ENCODE data around the gene CARM1. TPM values are rescaled to one million over a fixed set of nuclear protein-coding genes. Genes with fewer than 3 reads are reported as not detected.
A peak's percentile ranks its signal among the peaks of the same experiment; 100 is the strongest.

Gene CARM1
- total RNA-seq, 2 donors from 2014 or later = 18.5 to 21.2 TPM

DNA sequence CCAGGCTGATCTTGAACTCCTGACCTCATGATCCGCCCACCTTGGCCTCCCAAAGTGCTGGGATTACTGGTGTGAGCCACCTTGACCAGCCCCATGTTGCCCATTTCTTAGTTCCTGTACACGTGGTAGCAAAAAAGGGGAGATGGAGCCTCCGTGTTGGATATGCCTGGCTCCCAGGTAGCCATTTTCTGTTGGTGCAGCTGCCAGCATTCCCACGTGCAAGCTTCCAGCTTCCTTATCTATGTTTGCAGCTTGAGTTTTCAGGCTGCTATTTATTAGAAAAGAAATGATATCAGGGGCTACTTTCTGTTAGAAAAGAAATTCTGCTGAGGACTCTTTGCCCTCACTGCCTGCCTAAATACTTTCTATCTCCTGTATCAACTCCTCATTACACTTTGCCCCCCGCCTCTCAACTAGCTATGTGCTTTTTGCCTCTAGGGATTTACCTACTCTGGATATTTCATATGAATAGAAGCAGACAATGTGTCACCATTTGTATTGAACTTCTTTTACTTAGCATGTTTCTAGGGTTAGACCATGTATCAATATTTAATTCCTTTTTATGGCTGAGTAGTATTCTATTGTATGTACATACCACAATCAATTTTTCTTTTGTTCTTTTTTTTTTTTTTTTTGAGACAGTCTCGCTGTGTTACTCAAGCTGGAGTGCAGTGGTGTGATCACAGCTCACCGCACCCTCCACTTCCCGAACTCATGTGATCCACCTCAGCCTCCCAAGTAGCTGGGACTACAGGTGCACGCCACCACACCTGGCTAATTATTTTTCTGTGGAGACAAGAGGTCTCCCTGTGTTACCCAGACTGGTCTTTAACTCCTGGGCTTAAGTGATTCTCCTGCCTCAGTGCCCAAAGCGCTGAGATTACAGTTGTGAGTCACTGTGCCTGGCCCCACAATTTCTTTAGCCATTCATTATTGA is 32.0 kb upstream of the CARM1 start:
- no peaks in the 10 kb centered on the region for H3K9me3 ChIP-seq
- H3K4me1 ChIP-seq (ENCODE audit: control insufficient read depth in 1 of 2, low read depth in 2 of 2) = peaks cover 0 to 7% of the 10 kb centered on the region in 2 donors
- no peak overlapping the region for H3K27ac ChIP-seq
- DNase-seq (ENCODE audit: low spot score) (no peak), ATAC-seq (ENCODE audit: insufficient number of reproducible peaks, low FRiP score, low read depth) (no peak)
- no peaks in the 10 kb centered on the region for H3K27me3 ChIP-seq (replicated peaks; ENCODE audit: insufficient read depth)
- no peaks in the 10 kb centered on the region for H3K36me3 ChIP-seq
- no peak overlapping the region for H3K4me3 ChIP-seq
- TF ChIP-seq CTCF (IDR thresholded peaks at IDR 0.05) = no peak

DNA sequence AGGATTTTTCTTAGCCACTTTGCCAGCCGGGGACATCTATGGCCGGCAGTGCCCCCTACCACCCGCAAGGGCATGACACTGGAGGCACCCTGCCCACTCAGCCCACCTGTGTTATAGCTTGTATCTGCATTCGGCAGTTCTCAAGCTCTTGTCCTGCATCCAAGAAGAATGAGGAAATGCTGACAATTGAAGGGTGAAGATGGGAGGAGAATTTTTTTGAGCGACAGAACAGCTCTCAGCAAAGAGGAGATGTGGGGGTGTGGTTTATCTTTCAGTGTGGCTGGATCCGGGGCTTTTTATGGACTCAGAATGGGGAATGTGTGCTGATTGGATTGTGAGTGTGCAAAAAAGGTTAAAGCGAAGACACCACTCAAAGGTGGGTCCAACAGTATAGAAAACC is 28.6 kb upstream of the CARM1 start:
- H3K9me3 ChIP-seq = no peaks in the 10 kb centered on the region
- DNase-seq (ENCODE audit: low spot score) = no peak
- no peak for TF ChIP-seq CTCF (IDR thresholded peaks at IDR 0.05)
- H3K4me3 ChIP-seq = no peak overlapping the region
- ATAC-seq (ENCODE audit: insufficient number of reproducible peaks, low FRiP score, low read depth) = no peak
- no peaks in the 10 kb centered on the region for H3K36me3 ChIP-seq
- no peak overlapping the region for H3K27ac ChIP-seq
- no peaks in the 10 kb centered on the region for H3K27me3 ChIP-seq (replicated peaks; ENCODE audit: insufficient read depth)
- H3K4me1 ChIP-seq (ENCODE audit: control insufficient read depth in 1 of 2, low read depth in 2 of 2) = no peaks in the 10 kb centered on the region

- Histone ChIP-seq H3K9me3 (no peaks in the 10 kb centered on the region), H3K4me1 (ENCODE audit: control insufficient read depth in 1 of 2, low read depth in 2 of 2) (no peaks in the 10 kb centered on the region), H3K4me3 (no peak overlapping the region), H3K27me3 (replicated peaks; ENCODE audit: insufficient read depth) (no peaks in the 10 kb centered on the region), H3K36me3 (no peaks in the 10 kb centered on the region), H3K27ac (no peak overlapping the region)
- no peak for DNase-seq (ENCODE audit: low spot score)
- TF ChIP-seq CTCF (IDR thresholded peaks at IDR 0.05) = no peak
- ATAC-seq (ENCODE audit: insufficient number of reproducible peaks, low FRiP score, low read depth) = no peak
Observed at GRCh38 chr19:10846500-10847202, 24.7 kb upstream of the CARM1 start.

- H3K4me3 ChIP-seq = peak within 1 kb of the TSS; percentile 7
- no peaks in the 10 kb centered on the region for H3K9me3 ChIP-seq
- no peak for TF ChIP-seq CTCF (IDR thresholded peaks at IDR 0.05)
- no peak within 1 kb of the TSS for H3K27ac ChIP-seq
- no peaks in the 10 kb centered on the region for H3K36me3 ChIP-seq
- H3K27me3 ChIP-seq (replicated peaks; ENCODE audit: insufficient read depth) = no peaks in the 10 kb centered on the region
- no peaks in the 10 kb centered on the region for H3K4me1 ChIP-seq (ENCODE audit: control insufficient read depth in 1 of 2, low read depth in 2 of 2)
- ATAC-seq (ENCODE audit: insufficient number of reproducible peaks, low FRiP score, low read depth) = no peak
- no peak for DNase-seq (ENCODE audit: low spot score)
Observed at GRCh38 chr19:10848230-10848856, 23.0 kb upstream of the CARM1 start, which contains the start of gene C19orf38. Gene C19orf38, plus strand, starts transcription at chr19:10848415. Its CDS starts 94 bp downstream, at chr19:10848509.

DNA sequence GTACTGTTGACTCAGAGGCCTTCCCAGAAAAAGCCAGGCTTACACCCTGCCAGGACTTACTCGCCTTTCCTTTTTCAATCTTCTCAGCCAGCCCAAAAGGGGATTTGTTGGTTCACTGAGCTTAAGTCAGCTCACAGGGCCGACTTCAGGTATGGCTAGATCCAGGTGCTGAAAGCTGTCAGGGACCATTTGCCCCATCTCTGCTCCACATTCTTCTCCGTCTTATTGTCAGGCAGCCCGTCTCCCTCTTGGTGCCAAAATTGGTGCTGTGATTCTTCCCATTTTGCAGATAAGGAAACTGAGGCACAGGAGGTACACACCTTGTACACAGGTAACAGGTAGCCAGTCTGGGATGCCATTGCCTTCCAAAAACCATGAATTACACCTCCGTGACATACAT is 20.7 kb upstream of the CARM1 start:
- H3K27ac ChIP-seq = no peak overlapping the region
- no peaks in the 10 kb centered on the region for H3K9me3 ChIP-seq
- no peaks in the 10 kb centered on the region for H3K27me3 ChIP-seq (replicated peaks; ENCODE audit: insufficient read depth)
- no peak for TF ChIP-seq CTCF (IDR thresholded peaks at IDR 0.05)
- no peak overlapping the region for H3K4me3 ChIP-seq
- DNase-seq (ENCODE audit: low spot score) = no peak
- no peak for ATAC-seq (ENCODE audit: insufficient number of reproducible peaks, low FRiP score, low read depth)
- no peaks in the 10 kb centered on the region for H3K4me1 ChIP-seq (ENCODE audit: control insufficient read depth in 1 of 2, low read depth in 2 of 2)
- no peaks in the 10 kb centered on the region for H3K36me3 ChIP-seq

All from thoracic aorta (tissue), 2 donors.